GM12878 (cell line): ENCODE data around the gene MSL1. TPM values are rescaled to one million over a fixed set of nuclear protein-coding genes. Genes with fewer than 3 reads are reported as not detected.

Experiments used
- CEBPB ChIP-seq, 2 experiments: fragments of 150-350 bp in 1 of 2; IDR thresholded peaks; 2 replicates each; pipeline ENCODE4 v1.6.1; 2012 to 2014; ENCODE audit warnings: low read depth in 2 of 2, low read length in 2 of 2, borderline replicate concordance in 1 of 2, inconsistent platforms in 1 of 2
- CHD1 ChIP-seq: IDR thresholded peaks from 2 replicates; pipeline ENCODE4 v1.6.1; 2012; ENCODE audit warnings: low read depth, low read length, improper control_type of control experiment
- CHD2 ChIP-seq: IDR thresholded peaks from 2 replicates; pipeline ENCODE4 v1.6.1; 2011; ENCODE audit warnings: low read depth, low read length, improper control_type of control experiment, borderline replicate concordance
- CREB1 ChIP-seq: IDR thresholded peaks from 2 replicates; pipeline ENCODE4 v1.6.1; 2012; ENCODE audit warnings: low read depth, mild to moderate bottlenecking, inconsistent platforms
- CREM ChIP-seq: IDR thresholded peaks from 2 replicates; pipeline ENCODE4 v1.6.1; 2014; ENCODE audit warnings: antibody characterized with exemption, low read depth
- DPF2 ChIP-seq: fragments of 450-650 bp; IDR thresholded peaks from 2 replicates; pipeline ENCODE4 v1.6.1; 2017; ENCODE audit warnings: mild to moderate bottlenecking
- ESRRA ChIP-seq: IDR thresholded peaks from 2 replicates; pipeline ENCODE4 v1.6.1; 2012; ENCODE audit warnings: mild to moderate bottlenecking, low read length, improper control_type of control experiment
- IKZF2 ChIP-seq, 2 experiments: fragments of 450-650 bp; IDR thresholded peaks; 2 replicates each; pipeline ENCODE4 v1.6.1; 2017; ENCODE audit warnings: mild to moderate bottlenecking in 2 of 2, moderate library complexity in 2 of 2
- MAX ChIP-seq: IDR thresholded peaks from 2 replicates; pipeline ENCODE4 v1.6.1; 2012; ENCODE audit warnings: low read depth, low read length, improper control_type of control experiment
- MTA3 ChIP-seq: IDR thresholded peaks from 2 replicates; pipeline ENCODE4 v1.6.1; 2012; ENCODE audit warnings: low read length, inconsistent platforms, borderline replicate concordance
- NBN ChIP-seq: fragments of 450-650 bp; IDR thresholded peaks from 2 replicates; pipeline ENCODE4 v1.6.1; 2016
- NFIC ChIP-seq: IDR thresholded peaks from 2 replicates; pipeline ENCODE4 v1.6.1; 2012; ENCODE audit warnings: low read depth, mild to moderate bottlenecking, inconsistent platforms, low read length, moderate library complexity
- NR2C2 ChIP-seq: IDR thresholded peaks from 2 replicates; pipeline ENCODE4 v1.6.1; 2011; ENCODE audit warnings: borderline replicate concordance, low read depth; ENCODE audit not compliant: control insufficient read depth, insufficient read length
- POLR2AphosphoS2 ChIP-seq: IDR thresholded peaks from 2 replicates; pipeline ENCODE4 v1.6.1; 2011; ENCODE audit warnings: low read depth, mild to moderate bottlenecking, low read length, improper control_type of control experiment, moderate library complexity
- SIN3A ChIP-seq: IDR thresholded peaks from 2 replicates; pipeline ENCODE4 v1.6.1; 2012; ENCODE audit warnings: low read depth, low read length, improper control_type of control experiment
- SKIL ChIP-seq: fragments of 450-650 bp; IDR thresholded peaks from 2 replicates; pipeline ENCODE4 v1.6.1; 2017; ENCODE audit warnings: mild to moderate bottlenecking, low read depth, inconsistent platforms; ENCODE audit not compliant: poor library complexity, severe bottlenecking
- SMARCA5 ChIP-seq: fragments of 450-650 bp; IDR thresholded peaks from 2 replicates; pipeline ENCODE4 v1.6.1; 2017; ENCODE audit warnings: mild to moderate bottlenecking
- STAT3 ChIP-seq: IDR thresholded peaks from 2 replicates; pipeline ENCODE4 v1.6.1; 2011; ENCODE audit warnings: low read depth, low read length, improper control_type of control experiment
- SUZ12 ChIP-seq: fragments of 200-600 bp; sonication (generic); IDR thresholded peaks from one replicate; pipeline ENCODE4 v1.6.1; 2018; ENCODE audit warnings: antibody characterized with exemption, mild to moderate bottlenecking; ENCODE audit not compliant: unreplicated experiment
- TCF12 ChIP-seq: IDR thresholded peaks from 2 replicates; pipeline ENCODE4 v1.6.1; 2011; ENCODE audit warnings: low read depth, mild to moderate bottlenecking, low read length
- ZBTB33 ChIP-seq: fragments of 450-650 bp; IDR thresholded peaks from 2 replicates; pipeline ENCODE4 v1.6.1; 2017; ENCODE audit warnings: mild to moderate bottlenecking
- polyA plus RNA-seq, 11 experiments: library from polyadenylated mRNA; depleted of rRNA in 4 of 11; unstranded in 6 of 11; stranded (reverse) in 5 of 11; fragments of >200 nt; fragmentation: Nextera tagmentation in 4 of 11; fragmentation: Illumina TruSeq in 1 of 11; extraction: Ambion mirVana in 4 of 11; extraction: Trizol in 1 of 11; gene quantifications; 1 replicate in 1 of 11; 2 replicates in 10 of 11; pipeline versions ENCODE4 v1.2.1 to v1.2.3, GENCODE V29; 2011 to 2016; ENCODE audit warnings: inconsistent platforms in 2 of 11, missing spikeins in 2 of 11, low read depth in 1 of 11
- total RNA-seq, 4 experiments: library from RNA; depleted of rRNA in 3 of 4; stranded (reverse); fragments of >200 nt in 3 of 4; fragmentation: Illumina TruSeq in 1 of 4; extraction: Trizol in 1 of 4; gene quantifications; 2 replicates each; pipeline versions ENCODE4 v1.2.1 to v1.2.3, GENCODE V29; 2013 to 2021
- TF ChIP-seq, protein P1 (sequence below): fragments of 450-650 bp; IDR thresholded peaks from 2 replicates; pipeline ENCODE4 v1.6.1; 2017; ENCODE audit warnings: mild to moderate bottlenecking, moderate library complexity

The MSL1 gene
- total and polyA plus RNA-seq, 10 of the 15 experiments (the other 5 are each of a cell fraction or from before 2014, with no cell fraction given) = 6.1 to 95.2 (median 51.8) TPM

GRCh38 chr17:40095944-40096791 lies 25.6 kb upstream of the MSL1 start (continued):
- TF ChIP-seq SUZ12 = no peak
- TF ChIP-seq IKZF2 (IDR thresholded peaks at IDR 0.05) = peak; percentile 71 to 78
- TF ChIP-seq, protein P1, sequence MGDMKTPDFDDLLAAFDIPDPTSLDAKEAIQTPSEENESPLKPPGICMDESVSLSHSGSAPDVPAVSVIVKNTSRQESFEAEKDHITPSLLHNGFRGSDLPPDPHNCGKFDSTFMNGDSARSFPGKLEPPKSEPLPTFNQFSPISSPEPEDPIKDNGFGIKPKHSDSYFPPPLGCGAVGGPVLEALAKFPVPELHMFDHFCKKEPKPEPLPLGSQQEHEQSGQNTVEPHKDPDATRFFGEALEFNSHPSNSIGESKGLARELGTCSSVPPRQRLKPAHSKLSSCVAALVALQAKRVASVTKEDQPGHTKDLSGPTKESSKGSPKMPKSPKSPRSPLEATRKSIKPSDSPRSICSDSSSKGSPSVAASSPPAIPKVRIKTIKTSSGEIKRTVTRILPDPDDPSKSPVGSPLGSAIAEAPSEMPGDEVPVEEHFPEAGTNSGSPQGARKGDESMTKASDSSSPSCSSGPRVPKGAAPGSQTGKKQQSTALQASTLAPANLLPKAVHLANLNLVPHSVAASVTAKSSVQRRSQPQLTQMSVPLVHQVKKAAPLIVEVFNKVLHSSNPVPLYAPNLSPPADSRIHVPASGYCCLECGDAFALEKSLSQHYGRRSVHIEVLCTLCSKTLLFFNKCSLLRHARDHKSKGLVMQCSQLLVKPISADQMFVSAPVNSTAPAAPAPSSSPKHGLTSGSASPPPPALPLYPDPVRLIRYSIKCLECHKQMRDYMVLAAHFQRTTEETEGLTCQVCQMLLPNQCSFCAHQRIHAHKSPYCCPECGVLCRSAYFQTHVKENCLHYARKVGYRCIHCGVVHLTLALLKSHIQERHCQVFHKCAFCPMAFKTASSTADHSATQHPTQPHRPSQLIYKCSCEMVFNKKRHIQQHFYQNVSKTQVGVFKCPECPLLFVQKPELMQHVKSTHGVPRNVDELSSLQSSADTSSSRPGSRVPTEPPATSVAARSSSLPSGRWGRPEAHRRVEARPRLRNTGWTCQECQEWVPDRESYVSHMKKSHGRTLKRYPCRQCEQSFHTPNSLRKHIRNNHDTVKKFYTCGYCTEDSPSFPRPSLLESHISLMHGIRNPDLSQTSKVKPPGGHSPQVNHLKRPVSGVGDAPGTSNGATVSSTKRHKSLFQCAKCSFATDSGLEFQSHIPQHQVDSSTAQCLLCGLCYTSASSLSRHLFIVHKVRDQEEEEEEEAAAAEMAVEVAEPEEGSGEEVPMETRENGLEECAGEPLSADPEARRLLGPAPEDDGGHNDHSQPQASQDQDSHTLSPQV = no peak
- TF ChIP-seq ZBTB33 = no peak
- 0 out of 2 replicates have a peak, but pooled peaks have one; percentile 36 for TF ChIP-seq NFIC
- TF ChIP-seq ESRRA = no peak
- TF ChIP-seq SKIL = peak; percentile 67
- no peak; the same call in 1 of the 2 replicates for TF ChIP-seq DPF2
- peak; percentile 46; the same call in 1 of the 2 replicates for TF ChIP-seq CREB1
- TF ChIP-seq CHD2 = peak; percentile 33; the same call in 1 of the 2 replicates
- TF ChIP-seq CREM = 0 out of 2 replicates have a peak, but pooled peaks have one; percentile 10
- TF ChIP-seq CHD1 = no peak
- TF ChIP-seq SMARCA5 = peak; percentile 42; the same call in 1 of the 2 replicates
- TF ChIP-seq TCF12 = peak; percentile 43; the same call in 1 of the 2 replicates
- no peak for TF ChIP-seq SIN3A
- TF ChIP-seq MAX = no peak; the same call in 1 of the 2 replicates
- TF ChIP-seq MTA3 = no peak
- 0 out of 2 replicates have a peak, but pooled peaks have one; percentile 65 for TF ChIP-seq NBN
- TF ChIP-seq STAT3 = no peak
- no peak for TF ChIP-seq CEBPB (IDR thresholded peaks at IDR 0.05; ENCODE audit: borderline replicate concordance in 1 of 2, low read depth in 2 of 2, low read length in 2 of 2)
- no peak for TF ChIP-seq NR2C2
- TF ChIP-seq POLR2AphosphoS2 = no peak; the same call in 1 of the 2 replicates
